Osteoblast (primary cell): Measurements from ENCODE around the gene INMT. TPM values are rescaled to one million over a fixed set of nuclear protein-coding genes. Genes with fewer than 3 reads are reported as not detected.
A peak's percentile ranks its signal among the peaks of the same experiment; 100 is the strongest.

Experiments
- DNase-seq: peaks from one replicate; pipeline ENCODE4 v3.0.0; 2011; ENCODE audit warnings: low spot score, mixed read lengths; ENCODE audit not compliant: insufficient read length; ENCODE audit errors: missing footprints
- H2AFZ ChIP-seq: 2 replicates; pipeline ENCODE4 v1.6.0; 2011; ENCODE audit warnings: mild to moderate bottlenecking, low read length
- H3K27ac ChIP-seq: 2 replicates; pipeline ENCODE4 v1.5.1; 2011; ENCODE audit warnings: mild to moderate bottlenecking, low read depth, low read length, moderate library complexity
- H3K27me3 ChIP-seq: 2 replicates; pipeline ENCODE4 v1.6.0; 2012; ENCODE audit warnings: mild to moderate bottlenecking, control low read depth, inconsistent platforms, low read length, moderate library complexity; ENCODE audit not compliant: insufficient read depth
- H3K36me3 ChIP-seq: 2 replicates; pipeline ENCODE4 v1.5.1; 2011; ENCODE audit warnings: mild to moderate bottlenecking, low read length, control low read depth, moderate library complexity; ENCODE audit not compliant: insufficient read depth
- H3K4me1 ChIP-seq: 2 replicates; pipeline ENCODE4 v1.5.1; 2011; ENCODE audit warnings: mild to moderate bottlenecking, low read length, control low read depth, moderate library complexity; ENCODE audit not compliant: insufficient read depth
- H3K4me2 ChIP-seq: 2 replicates; pipeline ENCODE4 v1.6.0; 2011; ENCODE audit warnings: mild to moderate bottlenecking, low read length; ENCODE audit not compliant: insufficient read depth
- H3K4me3 ChIP-seq: fragments of 200-600 bp; sonication (generic); 3 replicates; pipeline ENCODE4 v1.5.1; 2012; ENCODE audit warnings: mild to moderate bottlenecking, low read length, inconsistent platforms; ENCODE audit not compliant: insufficient read depth
- H3K79me2 ChIP-seq: 2 replicates; pipeline ENCODE4 v1.6.0; 2012; ENCODE audit warnings: mild to moderate bottlenecking, low read length, control low read depth, inconsistent platforms; ENCODE audit not compliant: insufficient read depth
- H3K9me3 ChIP-seq: 2 replicates; pipeline ENCODE4 v1.5.1; 2011; ENCODE audit warnings: low read depth, low read length, control low read depth
- H4K20me1 ChIP-seq: 2 replicates; pipeline ENCODE4 v1.6.0; 2012; ENCODE audit warnings: mild to moderate bottlenecking, low read length, control low read depth; ENCODE audit not compliant: insufficient read depth
- total RNA-seq: library from RNA; depleted of rRNA; stranded (reverse); fragments of >200 nt; gene quantifications from 2 replicates; pipeline ENCODE4 v1.2.3, GENCODE V29; 2012
- TF ChIP-seq, protein P1 (sequence below): IDR thresholded peaks from 2 replicates; pipeline ENCODE4 v1.5.1; 2011; ENCODE audit warnings: mild to moderate bottlenecking, low read depth, low read length, moderate library complexity; ENCODE audit errors: extremely low read depth

The INMT gene
- total RNA-seq, 1 donor, result 0.72 TPM

DNA sequence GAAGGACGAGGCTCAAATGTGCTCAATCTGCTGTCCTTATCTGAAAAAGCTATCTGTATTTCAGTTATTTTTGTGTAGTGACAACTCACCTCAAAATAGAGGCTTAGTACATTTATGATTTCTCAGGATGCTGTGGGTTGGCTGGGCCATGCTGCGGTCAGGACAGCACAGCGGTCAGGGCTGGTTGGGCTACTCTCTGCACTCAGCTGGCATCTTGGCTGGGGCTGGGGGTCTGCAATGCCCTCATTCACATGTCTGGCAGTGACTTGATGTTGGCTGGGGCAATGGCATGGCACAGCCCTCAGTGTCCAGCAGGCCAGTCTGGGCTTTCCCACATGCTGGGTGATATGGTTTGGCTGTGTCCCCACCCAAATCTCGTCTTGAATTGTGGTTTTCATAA, 15.6 kb upstream of the INMT start:
- H3K4me2 ChIP-seq, result no peak overlapping the region
- H2AFZ ChIP-seq, result no peak overlapping the region
- no peaks in the 10 kb centered on the region for H4K20me1 ChIP-seq
- peak; percentile 38 for DNase-seq
- TF ChIP-seq, protein P1, sequence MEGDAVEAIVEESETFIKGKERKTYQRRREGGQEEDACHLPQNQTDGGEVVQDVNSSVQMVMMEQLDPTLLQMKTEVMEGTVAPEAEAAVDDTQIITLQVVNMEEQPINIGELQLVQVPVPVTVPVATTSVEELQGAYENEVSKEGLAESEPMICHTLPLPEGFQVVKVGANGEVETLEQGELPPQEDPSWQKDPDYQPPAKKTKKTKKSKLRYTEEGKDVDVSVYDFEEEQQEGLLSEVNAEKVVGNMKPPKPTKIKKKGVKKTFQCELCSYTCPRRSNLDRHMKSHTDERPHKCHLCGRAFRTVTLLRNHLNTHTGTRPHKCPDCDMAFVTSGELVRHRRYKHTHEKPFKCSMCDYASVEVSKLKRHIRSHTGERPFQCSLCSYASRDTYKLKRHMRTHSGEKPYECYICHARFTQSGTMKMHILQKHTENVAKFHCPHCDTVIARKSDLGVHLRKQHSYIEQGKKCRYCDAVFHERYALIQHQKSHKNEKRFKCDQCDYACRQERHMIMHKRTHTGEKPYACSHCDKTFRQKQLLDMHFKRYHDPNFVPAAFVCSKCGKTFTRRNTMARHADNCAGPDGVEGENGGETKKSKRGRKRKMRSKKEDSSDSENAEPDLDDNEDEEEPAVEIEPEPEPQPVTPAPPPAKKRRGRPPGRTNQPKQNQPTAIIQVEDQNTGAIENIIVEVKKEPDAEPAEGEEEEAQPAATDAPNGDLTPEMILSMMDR, result no peak
- no peaks in the 10 kb centered on the region for H3K36me3 ChIP-seq
- no peak overlapping the region for H3K4me3 ChIP-seq
- H3K4me1 ChIP-seq, result no peaks in the 10 kb centered on the region
- H3K9me3 ChIP-seq, result no peaks in the 10 kb centered on the region
- no peak overlapping the region for H3K27ac ChIP-seq
- peaks cover 36% of the 10 kb centered on the region for H3K27me3 ChIP-seq
- H3K79me2 ChIP-seq, result no peaks in the 10 kb centered on the region

DNA sequence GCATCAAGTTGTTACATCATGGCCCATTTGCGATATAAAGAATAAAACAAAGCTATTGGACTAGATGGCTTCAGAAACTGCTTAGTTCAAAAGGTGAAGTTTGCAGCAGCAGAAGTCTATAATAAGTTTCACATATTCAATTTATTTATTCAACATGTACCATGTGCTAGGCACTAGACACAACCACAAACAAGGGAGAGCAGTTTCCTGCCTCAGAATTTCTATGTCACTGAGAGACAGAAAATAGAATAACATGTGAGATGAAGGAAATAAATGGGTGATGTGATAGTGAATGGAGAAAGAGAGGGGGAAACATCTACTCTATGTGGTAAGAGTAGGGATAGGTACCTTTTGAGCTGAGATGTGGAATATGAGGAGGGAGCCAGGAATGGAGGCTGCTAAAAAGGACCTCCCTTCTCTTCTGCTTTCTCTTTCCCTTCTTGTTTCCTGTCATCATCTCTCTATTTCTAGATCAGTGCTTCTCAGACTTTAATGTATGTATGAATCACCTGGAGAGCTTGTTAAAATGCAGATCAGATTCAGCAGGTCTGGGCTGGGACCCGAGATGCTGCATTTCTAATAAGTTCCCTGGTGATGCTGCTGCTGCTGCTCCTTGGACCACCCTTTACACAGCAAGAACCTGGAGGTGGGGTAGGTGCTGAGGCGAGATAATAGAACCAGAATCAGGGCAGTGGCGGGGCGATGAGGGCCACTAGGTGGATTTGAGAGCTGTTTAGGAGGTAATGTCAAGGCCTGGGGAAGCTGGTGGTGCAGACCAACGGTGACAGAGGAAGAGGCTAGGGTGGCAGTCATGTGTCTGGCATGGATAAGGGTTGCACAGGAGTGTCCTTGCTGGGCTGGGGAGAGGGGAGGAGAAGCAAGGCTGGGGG, 13.7 kb upstream of the INMT start:
- no peaks in the 10 kb centered on the region for H3K4me1 ChIP-seq
- H3K4me2 ChIP-seq, result no peak overlapping the region
- TF ChIP-seq, protein P1, result no peak
- H2AFZ ChIP-seq, result no peak overlapping the region
- no peaks in the 10 kb centered on the region for H4K20me1 ChIP-seq
- H3K27ac ChIP-seq, result no peak overlapping the region
- H3K27me3 ChIP-seq, result peaks cover 32% of the 10 kb centered on the region
- peak; percentile 22 for DNase-seq
- H3K79me2 ChIP-seq, result no peaks in the 10 kb centered on the region
- H3K36me3 ChIP-seq, result no peaks in the 10 kb centered on the region
- H3K9me3 ChIP-seq, result no peaks in the 10 kb centered on the region
- no peak overlapping the region for H3K4me3 ChIP-seq

DNA sequence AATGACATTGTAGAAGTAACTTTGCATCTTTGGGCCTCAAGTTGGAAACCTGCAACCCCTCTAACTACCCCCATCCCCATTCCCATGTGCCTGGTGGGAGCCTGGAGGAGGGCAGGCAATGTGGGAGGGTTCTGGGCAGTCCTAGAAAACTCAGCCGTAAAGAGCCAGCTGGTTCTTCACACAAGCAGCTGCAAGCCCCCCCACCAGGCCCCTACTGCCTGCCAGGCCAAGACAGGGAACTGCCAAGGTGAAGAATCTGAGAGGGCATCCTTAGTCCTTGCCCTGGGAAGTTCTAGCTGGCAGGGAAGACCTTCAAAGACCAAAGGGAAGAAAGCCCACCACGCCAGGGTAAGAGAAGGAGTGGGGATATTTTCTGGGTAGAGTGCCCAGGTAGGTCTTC, 12.2 kb upstream of the INMT start:
- Histone ChIP-seq H3K36me3 (no peaks in the 10 kb centered on the region), H3K79me2 (no peaks in the 10 kb centered on the region), H3K27ac (no peak overlapping the region), H3K4me3 (no peak overlapping the region), H3K9me3 (no peaks in the 10 kb centered on the region), H3K4me2 (no peak overlapping the region), H3K27me3 (peaks cover 32% of the 10 kb centered on the region), H4K20me1 (no peaks in the 10 kb centered on the region), H2AFZ (no peak overlapping the region), H3K4me1 (no peaks in the 10 kb centered on the region)
- TF ChIP-seq, protein P1, result no peak
- DNase-seq, result no peak

DNA sequence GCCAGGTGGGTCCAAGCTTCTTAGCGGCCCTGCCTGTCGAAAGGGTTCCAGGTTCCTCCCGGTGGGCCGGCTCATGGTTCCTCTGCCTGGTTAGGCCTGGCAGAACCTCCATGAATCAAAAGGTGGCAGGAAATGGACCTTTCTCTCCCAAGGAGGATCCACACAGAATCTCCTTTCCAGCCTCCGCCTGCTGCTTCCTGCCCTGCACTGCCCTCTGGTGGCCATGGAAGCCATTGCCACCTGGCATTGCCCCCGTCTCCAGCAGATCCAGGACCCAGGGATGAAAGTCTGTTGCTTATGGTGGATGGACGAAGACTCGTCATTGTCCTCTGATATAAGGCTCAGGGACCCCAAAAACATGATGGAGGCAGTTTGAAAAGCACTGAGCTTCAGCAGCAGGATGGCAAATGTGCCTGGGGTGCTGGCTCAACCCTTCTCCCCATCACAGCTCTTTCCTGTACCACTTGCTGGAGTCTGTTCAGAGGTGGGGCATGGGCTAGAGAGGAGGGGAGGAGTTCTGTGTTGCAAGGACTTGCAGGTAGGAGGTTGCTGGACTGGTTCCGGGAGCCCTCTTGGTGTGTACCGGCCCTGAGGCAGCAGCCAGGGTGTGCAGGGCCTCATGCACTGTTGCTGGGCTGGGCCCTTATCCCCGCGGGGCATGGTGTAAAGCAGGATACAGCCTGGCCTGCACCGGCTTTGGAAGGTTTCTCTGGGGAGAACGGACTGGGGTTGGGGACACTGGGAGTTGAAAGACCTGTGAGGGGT, 11.3 kb upstream of the INMT start:
- Histone ChIP-seq H3K27ac (no peak overlapping the region), H3K4me3 (no peak overlapping the region), H3K36me3 (no peaks in the 10 kb centered on the region), H2AFZ (no peak overlapping the region), H3K79me2 (no peaks in the 10 kb centered on the region), H3K4me1 (no peaks in the 10 kb centered on the region), H3K27me3 (peaks cover 26% of the 10 kb centered on the region), H4K20me1 (no peaks in the 10 kb centered on the region), H3K9me3 (no peaks in the 10 kb centered on the region), H3K4me2 (no peak overlapping the region)
- TF ChIP-seq, protein P1, result peak; percentile 99
- peak; percentile 97 for DNase-seq
